ENCODE data around the gene NAALADL2.
"Not testable (repeated sequence)": the region's sequence is repeated elsewhere in the genome, so short reads cannot be mapped to it uniquely, and the experiment has no call there.

The NAALADL2 gene

DNA sequence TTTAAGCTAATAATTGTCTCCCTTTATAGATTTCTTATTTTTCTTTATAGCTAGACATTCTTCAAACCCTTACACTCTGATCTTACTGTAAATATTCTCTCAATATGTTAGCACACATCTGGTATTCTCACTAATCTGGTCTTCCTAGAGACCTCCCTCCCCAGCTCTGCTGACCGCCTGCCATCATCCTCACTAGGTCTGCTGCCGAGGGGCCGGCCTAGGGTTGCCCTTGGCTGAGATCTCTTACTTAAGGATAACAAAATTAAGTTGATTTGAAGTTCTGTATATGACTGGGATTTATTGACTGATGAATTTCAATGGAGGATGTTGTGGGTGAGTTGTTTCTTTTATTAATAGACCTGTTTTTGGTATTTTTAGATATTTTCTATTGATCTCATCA is 586.6 kb downstream of the NAALADL2 start:
- DNase-seq, result no peak

DNA sequence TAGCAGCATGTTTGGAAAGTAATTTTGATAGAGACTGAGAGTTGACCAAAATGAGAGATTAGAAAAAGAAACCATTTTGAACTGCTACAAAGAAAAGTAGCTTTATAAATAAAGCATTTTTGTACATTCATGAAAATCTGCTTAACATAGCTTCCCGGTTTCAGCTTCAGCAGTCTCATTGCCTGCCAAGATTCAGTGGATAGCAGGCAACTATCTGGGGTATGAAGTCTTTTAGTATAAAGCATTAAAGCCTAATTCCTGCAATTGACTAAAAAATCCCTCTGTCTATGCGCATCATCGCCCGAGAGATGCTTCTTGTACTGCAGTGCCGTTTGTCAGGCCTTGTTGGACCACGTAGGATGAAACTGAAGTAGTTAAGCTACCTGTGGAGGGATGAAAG is 588.4 kb downstream of the NAALADL2 start:
- DNase-seq, result no peak

DNA sequence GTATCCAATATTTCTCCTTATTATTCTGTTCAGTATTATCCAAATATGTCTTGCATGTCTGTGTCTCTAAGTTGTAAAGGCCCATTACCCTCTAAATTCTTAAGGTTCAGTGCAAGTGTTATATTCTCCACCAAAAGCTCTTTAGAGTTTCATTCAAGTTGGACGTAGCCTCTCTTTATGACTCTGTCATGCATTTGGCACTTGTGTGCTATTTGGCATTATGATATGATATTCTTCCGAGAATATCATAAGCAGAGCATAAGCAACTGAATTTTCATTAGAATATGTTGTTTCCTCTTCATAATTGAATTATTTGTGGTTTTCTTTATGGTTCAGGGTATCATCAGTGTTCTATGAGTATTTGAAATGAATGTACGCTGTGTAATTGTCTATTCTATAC is 594.2 kb downstream of the NAALADL2 start:
- no peak for DNase-seq

DNA sequence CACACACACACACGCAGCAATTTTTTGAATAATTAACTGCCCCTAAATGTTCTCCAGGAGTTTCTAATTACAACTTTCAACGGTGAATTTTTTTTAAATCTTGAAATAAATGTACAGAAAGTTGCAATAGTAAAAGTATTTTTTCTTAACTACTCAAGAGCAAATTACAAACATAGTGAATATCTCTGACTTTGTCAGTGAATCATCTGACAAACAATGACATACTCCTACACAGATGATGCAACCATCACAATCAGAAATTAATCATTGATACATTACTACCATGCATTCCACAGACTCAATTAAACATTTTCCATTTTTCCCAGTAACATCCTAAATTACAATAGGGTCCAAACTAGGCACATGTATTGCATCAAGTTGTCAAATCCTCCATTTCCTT is 597.3 kb downstream of the NAALADL2 start:
- no peak for DNase-seq

DNA sequence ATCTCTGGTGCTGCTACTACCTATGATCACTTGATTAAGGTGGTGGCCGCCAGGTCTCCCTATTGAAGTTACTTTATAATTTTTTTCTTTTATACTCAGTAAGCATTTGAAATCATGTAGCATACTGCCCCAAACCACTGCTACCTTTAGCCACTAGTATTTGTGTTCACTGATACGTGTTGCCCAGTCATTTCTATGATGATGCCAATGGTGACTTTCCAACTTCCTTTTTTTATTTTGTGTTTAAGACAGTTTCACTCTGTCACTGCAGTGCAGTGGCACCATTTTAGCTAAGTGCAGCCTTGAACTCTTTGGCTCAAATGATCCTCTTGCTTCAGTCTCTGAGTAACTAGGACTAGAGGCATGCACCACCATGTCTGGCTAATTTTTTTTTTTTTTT is 598.2 kb downstream of the NAALADL2 start:
- no peak for DNase-seq

DNA sequence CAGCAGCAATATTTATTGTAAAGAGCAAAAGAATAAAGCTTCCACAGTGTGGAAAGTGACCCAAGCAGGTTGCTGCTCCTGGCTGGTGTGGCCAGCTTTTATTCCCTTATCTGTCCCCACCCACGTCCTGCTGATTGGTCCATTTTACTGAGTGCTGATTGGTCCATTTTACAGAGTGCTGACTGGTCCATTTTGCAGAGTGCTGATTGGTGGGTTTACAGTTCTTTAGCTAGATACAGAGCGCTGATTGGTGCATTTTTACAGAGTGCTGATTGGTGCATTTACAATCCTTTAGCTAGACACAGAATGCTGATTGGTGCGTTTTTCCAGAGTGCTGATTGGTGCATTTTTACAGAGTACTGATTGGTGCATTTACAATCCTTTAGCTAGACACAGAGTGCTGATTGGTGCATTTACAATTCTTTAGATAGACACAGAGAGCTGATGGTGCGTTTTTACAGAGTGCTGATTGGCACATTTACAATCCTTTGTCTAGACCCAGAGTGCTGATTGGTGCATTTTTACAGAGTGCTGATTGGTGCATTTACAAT is 601.8 kb downstream of the NAALADL2 start:
- DNase-seq, result not testable (repeated sequence)

DNA sequence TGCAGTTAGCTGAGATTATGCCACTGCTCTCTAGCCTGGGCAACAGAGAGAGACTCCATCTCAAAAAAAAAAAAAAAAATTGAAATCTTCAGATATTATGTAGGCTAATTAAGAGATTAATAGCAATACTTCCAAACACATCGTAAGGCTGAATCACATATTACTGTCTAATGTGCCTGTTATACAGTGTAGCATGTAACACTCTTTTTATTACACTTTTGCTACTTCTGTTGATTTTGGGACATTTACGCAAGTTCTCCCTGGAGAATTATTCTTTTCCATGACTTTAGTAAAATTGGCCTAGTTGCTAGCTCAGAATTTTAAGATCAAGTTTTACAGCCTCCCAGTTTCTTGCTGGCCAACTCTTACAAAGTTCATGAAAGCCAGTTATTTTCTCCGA is 605.2 kb downstream of the NAALADL2 start:
- no peak for DNase-seq

DNA sequence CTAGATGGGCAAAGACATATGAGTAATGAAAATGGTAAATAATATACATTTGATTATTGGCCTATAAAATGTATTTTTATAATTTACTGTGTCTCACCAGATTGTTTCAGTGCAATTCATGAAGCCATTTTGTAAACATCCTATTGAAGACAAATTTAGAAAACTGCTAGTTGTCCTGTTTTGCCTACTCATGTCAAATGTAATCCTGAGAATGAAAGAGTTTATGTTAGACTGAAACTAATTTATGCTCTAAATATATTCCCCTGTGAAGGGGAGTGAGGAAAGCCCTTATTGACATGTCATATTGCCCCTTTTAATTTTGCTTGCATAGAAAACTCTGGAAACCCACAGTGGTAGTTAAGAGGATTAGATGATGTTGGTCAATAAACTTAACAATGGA is 610.0 kb downstream of the NAALADL2 start:
- no peak for DNase-seq

DNA sequence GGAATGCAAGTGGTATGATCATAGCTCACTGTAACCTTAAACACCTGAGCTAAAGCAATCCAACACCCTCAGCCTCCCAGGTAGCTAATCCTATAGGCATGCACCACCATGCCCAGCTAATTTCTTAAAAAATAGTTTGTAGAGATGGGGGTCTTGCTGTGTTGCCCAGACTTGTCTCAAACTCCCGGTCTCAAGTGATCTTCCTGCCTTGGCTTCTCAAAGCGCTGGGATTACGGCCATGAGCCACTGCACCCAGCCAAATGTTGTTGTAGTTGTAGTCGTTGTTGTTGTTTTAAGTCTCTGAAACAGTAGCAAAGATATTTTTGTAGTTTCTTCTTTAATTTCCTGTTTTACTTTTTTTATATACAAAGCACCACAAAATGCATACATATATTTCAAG is 616.6 kb downstream of the NAALADL2 start:
- DNase-seq, result no peak

DNA sequence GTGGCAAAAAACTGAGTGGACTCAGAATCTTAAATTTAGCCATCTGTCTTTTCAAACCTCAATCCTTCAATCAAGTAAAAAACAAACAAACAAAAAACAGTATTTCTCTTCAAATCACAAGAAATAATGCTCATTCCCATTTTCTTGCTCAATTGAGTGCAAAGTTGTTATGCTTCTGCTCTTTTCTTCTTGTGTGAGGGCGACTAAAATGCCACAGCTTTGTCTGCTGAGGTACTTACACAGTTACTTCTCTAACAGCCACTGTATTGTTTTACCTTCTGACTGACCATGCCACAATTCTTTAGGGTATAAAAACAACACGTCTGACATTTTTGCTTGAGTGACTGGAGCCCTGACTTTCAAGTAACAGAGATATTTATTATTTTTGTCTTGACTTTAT is 617.4 kb downstream of the NAALADL2 start:
- no peak for DNase-seq

DNA sequence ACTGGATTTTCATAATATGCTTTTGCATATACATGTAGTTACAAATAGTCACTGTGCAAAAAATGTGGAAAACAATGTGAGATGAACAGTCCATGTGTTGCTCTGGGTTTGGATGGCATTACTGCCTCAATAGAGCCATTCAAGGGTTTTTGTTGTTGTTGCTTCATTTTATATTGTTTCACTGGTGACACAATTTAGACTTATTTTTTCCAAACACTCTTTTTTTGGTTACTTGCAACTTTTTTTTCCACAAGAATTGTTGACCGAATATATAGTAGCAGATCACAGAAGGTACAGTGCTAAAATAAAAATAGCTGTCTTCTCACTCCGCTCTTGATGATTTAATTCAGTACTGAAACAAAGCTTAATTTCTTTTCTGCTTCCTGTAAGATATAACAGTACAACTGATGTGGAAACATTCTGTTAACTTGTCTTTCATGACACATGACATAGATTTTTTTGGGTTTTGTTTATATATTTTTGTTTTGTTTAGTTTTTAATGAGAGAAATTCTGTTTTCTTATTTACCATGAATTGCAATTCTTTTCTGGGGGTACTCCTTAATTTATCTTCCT is 618.6 kb downstream of the NAALADL2 start:
- no peak for DNase-seq

DNA sequence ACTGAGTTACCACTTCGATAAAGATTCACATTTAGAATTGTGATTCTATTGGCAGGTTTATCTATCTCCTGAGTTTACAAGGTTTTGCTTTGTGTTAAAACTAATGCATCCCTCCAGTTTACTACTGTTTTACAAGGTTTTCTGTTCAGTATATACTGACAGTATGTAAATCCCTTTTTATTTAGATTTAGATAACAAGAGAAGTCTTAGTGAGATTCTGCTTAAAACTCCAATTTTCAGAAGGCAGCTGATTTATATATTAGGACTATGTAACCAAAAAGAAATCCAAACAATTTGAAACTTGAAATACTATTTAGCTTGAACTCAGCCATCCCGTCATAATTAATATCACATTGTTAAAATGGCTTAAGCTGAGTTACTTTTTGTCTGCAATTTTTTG is 619.2 kb downstream of the NAALADL2 start:
- DNase-seq, result no peak

DNA sequence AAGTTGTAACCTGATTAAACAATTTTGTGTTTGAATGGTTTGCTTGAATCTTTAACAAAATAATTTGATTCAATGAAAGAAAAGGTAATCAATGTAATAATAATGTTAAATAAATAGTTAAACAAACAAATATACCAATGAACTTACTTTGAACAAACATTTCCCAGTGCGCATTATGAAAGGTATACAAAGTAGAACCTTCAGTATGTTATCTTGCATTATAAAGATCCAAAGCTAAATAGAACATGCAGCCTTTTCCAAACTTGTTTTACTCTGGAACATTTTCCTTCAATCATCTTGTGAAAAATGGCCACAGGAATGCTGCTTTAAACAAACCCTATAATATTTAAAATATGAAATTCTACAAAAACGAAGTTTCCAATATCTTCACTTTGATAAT is 620.0 kb downstream of the NAALADL2 start:
- DNase-seq, result no peak

DNA sequence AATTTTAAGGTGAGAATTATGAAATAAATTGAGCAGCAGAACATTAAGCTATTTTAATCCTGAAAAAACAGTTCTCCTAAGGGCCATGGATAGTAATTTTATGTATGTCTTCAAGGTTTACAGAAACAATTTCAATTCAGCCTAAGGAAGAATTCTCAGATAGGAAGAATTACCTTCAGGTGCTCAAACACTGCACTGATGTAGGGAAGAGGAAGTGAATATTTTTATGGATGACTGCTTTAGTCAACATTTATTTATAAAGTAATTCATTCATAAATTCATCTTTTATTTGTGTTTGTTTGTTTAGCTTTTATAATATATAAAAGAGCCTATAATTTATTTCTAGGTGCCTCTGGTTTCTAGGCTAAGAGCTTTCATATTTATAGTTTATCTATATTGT is 620.7 kb downstream of the NAALADL2 start:
- no peak for DNase-seq

DNA sequence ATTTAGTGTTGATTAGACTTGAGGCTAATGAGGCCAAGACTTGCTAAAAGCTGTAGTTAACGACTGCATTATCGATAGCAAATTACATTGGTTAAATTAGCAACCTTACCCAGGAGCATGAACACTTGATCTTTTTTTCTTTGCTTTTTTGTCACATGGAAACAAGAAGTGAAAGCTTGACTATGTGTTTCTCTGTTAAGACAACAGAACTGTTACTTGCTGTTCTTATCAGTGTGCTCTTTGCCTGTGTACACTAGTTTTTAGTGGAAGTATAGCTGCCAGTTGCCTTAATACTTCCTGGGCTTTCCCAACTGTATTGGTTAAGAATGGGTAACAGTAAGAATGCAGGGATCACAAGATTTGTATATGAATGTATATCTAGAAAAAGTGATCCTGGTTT is 625.5 kb downstream of the NAALADL2 start:
- no peak for DNase-seq

DNA sequence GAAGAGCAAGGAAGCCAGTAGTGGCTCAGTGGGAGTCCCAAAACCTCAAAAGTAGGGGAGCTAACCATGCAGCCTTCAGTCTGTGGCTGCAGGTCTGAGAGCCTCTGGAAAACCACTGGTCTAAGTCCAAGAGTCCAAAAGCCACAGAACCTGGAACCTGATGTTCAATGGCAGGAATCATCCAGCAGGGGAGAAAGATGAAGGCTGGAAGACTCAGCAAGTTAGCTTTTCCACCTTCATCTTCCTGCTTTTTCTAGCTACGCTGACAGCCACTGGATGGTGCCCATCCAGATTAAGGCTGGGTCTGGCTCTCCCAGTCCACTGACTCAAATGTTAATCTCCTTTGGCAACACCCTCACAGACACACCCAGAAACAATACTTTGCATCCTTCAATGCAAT is 626.3 kb downstream of the NAALADL2 start:
- DNase-seq, result no peak

DNA sequence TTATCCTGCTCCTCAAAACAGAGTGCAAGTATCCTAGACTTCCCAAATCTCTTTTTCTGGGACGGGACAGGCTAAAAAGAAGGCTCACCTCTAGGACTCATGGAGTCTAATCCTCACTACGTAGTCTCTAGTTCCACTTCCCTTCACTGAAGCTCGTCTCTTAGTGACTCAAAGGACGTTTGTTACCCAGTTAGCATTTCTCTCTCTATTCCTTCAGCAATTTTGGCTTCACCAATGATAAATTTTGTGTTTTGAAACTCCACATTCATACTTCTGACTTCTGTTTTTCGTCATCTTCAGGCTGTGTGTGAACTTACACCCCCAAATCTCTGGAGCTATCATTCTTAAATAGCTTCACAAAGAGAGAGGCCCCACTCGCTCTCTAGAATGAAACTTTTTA is 627.1 kb downstream of the NAALADL2 start:
- DNase-seq, result no peak

DNA sequence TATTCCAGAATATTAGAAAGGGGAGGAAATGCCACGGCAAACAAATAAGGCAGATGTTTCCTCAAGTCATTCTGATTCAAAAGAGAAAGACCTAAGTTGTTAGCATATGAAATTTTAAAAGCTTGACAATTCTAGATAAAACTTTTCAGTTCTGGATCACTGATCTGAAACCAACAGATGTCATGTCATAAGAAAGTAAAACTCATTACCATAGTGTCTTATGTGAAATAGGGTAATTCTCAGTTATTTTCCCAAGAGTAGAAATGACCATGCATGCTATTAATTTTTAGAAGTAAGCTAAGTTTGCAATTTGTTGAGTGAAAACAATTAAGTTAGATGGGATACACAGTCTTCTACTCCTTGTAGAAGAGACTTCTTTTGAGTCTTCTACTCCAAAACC is 630.3 kb downstream of the NAALADL2 start:
- DNase-seq, result no peak

DNA sequence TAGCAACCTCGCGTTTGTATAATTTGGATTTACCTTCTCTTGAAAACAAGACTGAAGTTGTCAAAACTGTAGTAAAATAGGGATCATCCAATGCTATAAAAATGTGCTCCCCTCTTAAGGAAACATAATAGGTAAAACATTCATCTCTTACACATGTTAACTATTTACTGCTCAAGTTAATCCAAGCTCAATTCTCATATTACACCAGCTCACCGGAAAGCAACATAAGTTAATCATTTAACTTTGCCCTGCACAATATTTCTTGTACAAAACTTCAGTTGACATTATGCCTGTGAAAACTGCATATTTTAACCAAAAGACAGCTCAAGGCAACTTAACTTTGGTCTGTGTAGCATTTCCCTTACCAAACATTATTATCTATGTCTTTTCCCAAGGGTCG is 634.2 kb downstream of the NAALADL2 start:
- no peak for DNase-seq

DNA sequence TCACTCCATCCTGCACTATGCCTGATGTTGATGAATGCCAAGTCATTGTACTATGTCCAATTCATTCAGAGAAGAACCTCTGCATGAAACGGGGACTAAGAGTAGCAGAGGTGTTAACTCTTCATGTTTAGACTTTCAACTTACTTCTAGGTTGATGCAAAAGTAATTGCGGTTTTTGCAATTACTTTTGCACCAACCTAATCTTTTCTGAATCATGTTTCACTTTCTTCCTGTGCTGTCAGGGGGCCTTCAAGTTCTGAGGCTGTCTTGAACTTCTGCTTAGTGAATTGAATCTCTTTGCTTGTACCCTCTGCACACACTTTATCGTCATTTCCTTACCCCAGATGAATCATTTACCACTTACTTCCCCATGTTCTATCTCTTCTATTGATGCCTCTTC is 636.2 kb downstream of the NAALADL2 start:
- DNase-seq, result no peak

DNA sequence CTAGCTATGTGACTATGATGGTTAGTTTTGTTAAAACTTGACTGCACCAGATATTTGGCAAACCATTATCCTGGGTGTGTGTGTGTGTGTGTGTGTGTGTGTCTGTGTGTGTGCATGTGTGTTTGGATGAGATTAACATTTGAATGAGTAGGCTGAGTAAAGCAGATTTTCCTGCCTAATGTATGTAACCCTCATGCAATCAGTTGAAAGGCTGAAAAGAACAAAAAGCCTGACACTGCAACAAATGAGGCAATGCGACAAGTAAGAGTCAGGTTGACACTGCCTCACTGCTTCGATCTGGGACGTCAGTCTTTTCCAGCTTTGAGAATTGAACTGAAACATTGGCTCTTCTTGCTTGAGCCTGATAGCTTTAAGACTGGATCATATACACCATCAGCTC is 643.0 kb downstream of the NAALADL2 start:
- DNase-seq, result no peak

DNA sequence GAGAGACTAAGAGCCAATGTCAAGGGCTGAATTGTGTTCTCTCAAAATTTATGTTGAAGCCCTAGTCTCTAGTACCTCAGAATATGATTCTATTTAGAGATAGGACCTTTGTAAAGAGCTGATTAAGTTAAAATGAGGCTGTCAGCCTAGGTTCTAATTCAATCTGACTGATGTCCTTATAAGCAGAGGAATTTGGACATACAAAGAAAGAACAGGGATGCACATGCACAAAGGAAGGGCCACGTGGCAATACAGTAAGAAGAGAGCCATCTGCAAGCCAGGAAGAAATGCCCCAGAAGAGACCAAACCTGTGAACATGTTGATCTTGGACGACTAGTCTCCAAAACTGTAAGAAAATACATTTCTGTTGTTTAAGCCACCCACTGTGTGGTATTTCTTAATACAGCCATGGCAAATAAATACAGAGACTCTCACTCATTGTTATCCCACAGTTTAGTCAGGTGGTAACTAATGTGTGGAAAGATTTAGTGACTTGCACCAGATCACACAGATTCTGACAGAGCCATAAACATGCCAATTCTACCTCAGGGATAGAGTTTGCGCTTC is 652.2 kb downstream of the NAALADL2 start:
- no peak for DNase-seq

DNA sequence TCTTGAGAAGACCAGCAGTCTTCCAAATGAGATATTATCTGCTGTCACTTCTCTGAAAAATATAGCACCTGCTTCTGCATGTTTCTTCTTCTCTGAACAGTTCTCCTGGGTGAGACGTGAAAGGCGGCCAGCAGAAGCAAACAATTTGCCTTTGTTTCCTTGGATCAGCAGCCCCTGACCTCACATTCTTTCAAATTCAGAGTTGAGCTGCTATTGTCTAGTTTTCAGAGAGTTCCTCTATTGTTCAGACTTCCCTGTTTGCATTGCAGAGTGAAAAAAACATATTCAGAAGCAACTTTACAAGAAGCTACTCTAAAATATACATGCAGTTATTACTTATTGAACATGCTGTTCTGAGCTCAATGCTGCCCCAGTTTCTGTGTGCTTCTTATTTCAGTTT is 653.6 kb downstream of the NAALADL2 start:
- no peak for DNase-seq

DNA sequence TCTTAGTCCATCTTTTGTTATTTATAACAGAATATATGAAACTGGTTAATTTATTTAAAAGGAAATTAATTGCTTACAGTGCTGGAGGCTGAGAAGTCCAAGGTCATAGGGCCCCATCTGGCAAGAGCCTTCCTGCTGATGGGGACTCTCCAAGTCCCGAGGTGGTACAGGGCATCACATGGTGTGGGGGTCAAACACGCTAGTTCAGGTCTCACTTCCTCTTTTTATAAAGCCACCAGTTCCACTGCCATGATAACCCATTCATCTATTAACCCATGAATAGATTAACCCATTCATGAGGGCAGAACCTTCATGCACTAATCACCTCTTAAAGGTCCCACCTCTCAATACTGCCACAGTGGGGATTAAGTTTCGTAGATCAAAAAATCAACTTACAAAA is 659.3 kb downstream of the NAALADL2 start:
- no peak for DNase-seq

DNA sequence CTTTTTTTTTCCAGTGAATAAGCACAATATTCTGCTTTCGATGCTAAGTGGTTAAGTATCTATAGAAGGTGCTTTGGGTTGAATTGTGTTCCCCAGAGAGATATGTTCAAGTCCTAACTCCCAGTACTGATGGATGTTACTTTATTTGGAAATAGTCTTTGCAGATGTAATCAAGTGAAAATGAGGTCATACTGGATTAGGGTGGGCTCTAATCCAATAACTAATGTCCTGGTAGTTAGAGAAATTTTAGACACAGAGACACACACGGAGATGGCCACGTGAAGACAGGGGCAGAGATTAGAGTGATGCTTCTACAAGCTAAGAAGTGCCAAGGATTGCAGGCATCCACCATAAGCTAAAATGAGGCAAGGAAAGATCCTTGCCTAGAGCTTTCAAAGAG is 662.3 kb downstream of the NAALADL2 start:
- no peak for DNase-seq

All from NCI-H187 (cell line).